ENCODE measurements around the gene WEE2.

Gene WEE2

DNA sequence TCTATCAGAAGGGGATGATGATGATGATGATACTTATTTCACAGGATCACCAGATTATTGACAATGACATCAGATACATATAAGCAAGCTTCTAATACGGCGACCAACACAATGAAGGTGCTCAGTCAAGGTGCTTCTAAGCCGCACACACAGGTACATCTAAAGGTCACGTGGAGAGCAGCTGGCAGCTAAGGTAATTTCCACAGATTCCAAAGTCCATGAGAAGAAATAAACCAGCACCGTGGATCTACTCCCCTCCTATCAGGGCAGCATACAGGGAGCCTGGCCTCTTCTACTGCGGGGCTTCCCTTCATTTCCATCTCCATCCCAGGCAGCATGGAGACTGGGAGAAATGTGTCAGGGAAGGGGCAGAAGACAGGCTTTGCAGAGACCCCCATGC, 43.7 kb upstream of the WEE2 start:
- Histone ChIP-seq H3K27me3 (ENCODE audit: low read depth, low read length) (no peaks in the 10 kb centered on the region), H3K79me2 (ENCODE audit: low read length) (no peaks in the 10 kb centered on the region), H4K20me1 (ENCODE audit: insufficient read depth, low read length) (no peaks in the 10 kb centered on the region), H3K36me3 (replicated peaks; ENCODE audit: low read depth, low read length) (peaks cover 35% of the 10 kb centered on the region), H3K4me2 (ENCODE audit: low read length) (no peak overlapping the region), H3K27ac (ENCODE audit: low read length) (no peak overlapping the region), H2AFZ (ENCODE audit: low read depth, low read length) (no peak overlapping the region), H3K4me1 (ENCODE audit: low read length) (peaks cover 15% of the 10 kb centered on the region), H3K4me3 (ENCODE audit: low read length) (no peak overlapping the region), H3K9me3 (ENCODE audit: insufficient read depth, low read length) (no peaks in the 10 kb centered on the region), H3K9ac (ENCODE audit: low read length) (no peak overlapping the region)
- no peak for TF ChIP-seq EZH2phosphoT487 (IDR thresholded peaks at IDR 0.05; ENCODE audit: low read depth)

DNA sequence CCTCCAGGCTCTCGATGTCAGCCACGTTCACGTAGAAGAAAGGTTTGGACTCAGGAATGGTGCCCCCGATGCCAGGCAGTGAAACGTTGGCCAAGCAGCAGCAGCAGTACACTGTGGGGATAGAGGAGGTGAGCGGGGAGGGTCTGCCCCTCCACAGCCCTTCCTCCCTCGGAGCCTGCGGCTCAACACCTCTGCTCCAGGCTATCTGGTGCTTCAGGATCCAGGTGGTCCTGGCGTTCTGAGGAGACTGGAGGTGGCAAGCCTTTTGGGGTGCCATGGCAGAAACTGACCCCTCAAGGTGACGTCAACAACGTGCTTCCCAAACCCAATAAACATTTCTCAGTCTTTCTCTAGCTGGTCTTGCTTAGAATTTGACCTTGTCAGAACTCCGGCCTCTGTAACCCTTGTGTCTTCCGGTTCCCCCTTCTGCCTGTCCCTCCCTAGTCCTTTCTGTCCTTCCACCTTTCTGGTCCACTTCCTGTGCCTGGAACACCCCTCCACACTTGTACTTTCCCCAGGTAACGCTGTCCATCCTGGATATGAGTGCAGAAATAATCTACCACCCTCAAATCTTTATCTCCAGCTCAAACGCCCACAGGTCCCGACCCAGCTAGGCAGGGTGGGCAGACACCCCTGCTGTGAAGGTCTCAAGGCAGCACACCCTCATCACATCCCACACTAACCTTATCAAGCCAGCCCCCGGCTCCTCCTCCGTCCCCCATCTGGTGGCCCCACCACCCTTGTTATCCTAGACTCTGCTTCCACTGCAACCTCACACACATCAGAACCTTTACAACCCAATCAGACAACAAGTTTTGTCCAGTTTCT, 42.7 kb upstream of the WEE2 start:
- Histone ChIP-seq H3K9me3 (ENCODE audit: insufficient read depth, low read length) (no peaks in the 10 kb centered on the region), H2AFZ (ENCODE audit: low read depth, low read length) (no peak overlapping the region), H3K9ac (ENCODE audit: low read length) (no peak overlapping the region), H3K4me3 (ENCODE audit: low read length) (no peak overlapping the region), H3K4me1 (ENCODE audit: low read length) (peaks cover 15% of the 10 kb centered on the region), H3K79me2 (ENCODE audit: low read length) (no peaks in the 10 kb centered on the region), H3K36me3 (replicated peaks; ENCODE audit: low read depth, low read length) (peaks cover 30% of the 10 kb centered on the region), H4K20me1 (ENCODE audit: insufficient read depth, low read length) (no peaks in the 10 kb centered on the region), H3K4me2 (ENCODE audit: low read length) (no peak overlapping the region), H3K27me3 (ENCODE audit: low read depth, low read length) (no peaks in the 10 kb centered on the region), H3K27ac (ENCODE audit: low read length) (no peak overlapping the region)
- no peak for TF ChIP-seq EZH2phosphoT487 (IDR thresholded peaks at IDR 0.05; ENCODE audit: low read depth)
- TF ChIP-seq, protein P1, sequence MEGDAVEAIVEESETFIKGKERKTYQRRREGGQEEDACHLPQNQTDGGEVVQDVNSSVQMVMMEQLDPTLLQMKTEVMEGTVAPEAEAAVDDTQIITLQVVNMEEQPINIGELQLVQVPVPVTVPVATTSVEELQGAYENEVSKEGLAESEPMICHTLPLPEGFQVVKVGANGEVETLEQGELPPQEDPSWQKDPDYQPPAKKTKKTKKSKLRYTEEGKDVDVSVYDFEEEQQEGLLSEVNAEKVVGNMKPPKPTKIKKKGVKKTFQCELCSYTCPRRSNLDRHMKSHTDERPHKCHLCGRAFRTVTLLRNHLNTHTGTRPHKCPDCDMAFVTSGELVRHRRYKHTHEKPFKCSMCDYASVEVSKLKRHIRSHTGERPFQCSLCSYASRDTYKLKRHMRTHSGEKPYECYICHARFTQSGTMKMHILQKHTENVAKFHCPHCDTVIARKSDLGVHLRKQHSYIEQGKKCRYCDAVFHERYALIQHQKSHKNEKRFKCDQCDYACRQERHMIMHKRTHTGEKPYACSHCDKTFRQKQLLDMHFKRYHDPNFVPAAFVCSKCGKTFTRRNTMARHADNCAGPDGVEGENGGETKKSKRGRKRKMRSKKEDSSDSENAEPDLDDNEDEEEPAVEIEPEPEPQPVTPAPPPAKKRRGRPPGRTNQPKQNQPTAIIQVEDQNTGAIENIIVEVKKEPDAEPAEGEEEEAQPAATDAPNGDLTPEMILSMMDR (IDR thresholded peaks at IDR 0.05; ENCODE audit: low read depth, low read length): no peak

DNA sequence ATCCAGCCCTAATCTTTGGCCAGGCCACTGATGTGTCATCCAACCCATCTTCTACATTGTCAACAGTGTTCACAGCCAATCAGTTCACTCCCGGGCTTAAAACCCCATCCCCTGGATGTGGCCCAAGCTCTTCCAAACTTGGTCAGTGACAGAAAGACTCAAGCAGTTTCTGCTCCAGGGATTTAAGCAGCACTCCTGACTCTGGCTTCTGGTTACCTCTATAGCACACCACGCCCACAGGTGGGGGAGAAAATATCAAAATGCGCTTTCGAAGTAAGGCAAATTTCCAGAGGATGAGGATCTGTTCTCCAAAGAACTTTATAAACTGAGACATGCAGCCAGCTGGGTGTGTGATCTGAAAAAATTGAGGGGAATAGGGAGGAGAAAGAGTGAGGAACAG, 42.1 kb upstream of the WEE2 start:
- no peaks in the 10 kb centered on the region for H3K9me3 ChIP-seq (ENCODE audit: insufficient read depth, low read length)
- H2AFZ ChIP-seq (ENCODE audit: low read depth, low read length): no peak overlapping the region
- H3K27ac ChIP-seq (ENCODE audit: low read length): no peak overlapping the region
- TF ChIP-seq, protein P1 (IDR thresholded peaks at IDR 0.05; ENCODE audit: low read depth, low read length): no peak
- TF ChIP-seq EZH2phosphoT487 (IDR thresholded peaks at IDR 0.05; ENCODE audit: low read depth): no peak
- no peak overlapping the region for H3K9ac ChIP-seq (ENCODE audit: low read length)
- no peaks in the 10 kb centered on the region for H3K27me3 ChIP-seq (ENCODE audit: low read depth, low read length)
- no peak overlapping the region for H3K4me2 ChIP-seq (ENCODE audit: low read length)
- no peaks in the 10 kb centered on the region for H3K79me2 ChIP-seq (ENCODE audit: low read length)
- H3K36me3 ChIP-seq (replicated peaks; ENCODE audit: low read depth, low read length): peaks cover 31% of the 10 kb centered on the region
- H4K20me1 ChIP-seq (ENCODE audit: insufficient read depth, low read length): no peaks in the 10 kb centered on the region
- H3K4me3 ChIP-seq (ENCODE audit: low read length): no peak overlapping the region
- peaks cover 15% of the 10 kb centered on the region for H3K4me1 ChIP-seq (ENCODE audit: low read length)

DNA sequence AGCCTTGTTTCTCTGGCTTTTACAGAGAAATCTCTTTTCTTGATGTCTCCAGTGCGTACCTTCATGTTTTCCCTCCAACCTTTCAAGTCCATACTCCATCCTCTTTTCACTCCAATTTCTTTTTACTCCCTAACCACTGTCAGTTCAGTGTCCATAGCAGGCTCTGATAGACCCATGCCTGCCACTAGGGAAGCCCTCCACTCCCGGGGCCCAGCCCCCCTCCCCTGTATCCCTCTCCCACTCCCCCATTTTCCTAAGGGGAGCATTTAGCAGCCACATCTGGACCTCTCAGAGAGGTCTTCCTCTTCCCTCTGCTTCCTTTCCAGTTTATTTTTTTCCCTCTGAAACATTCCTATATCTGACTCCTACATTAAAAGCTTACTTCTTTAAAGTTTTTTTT, 39.3 kb upstream of the WEE2 start:
- TF ChIP-seq EZH2phosphoT487 (IDR thresholded peaks at IDR 0.05; ENCODE audit: low read depth): no peak
- TF ChIP-seq, protein P1 (IDR thresholded peaks at IDR 0.05; ENCODE audit: low read depth, low read length): no peak
- H4K20me1 ChIP-seq (ENCODE audit: insufficient read depth, low read length): no peaks in the 10 kb centered on the region

More for the DNA sequence above, 39.3 kb upstream of the WEE2 start:
- no peaks in the 10 kb centered on the region for H3K9me3 ChIP-seq (ENCODE audit: insufficient read depth, low read length)
- H3K4me1 ChIP-seq (ENCODE audit: low read length): no peaks in the 10 kb centered on the region; the same call in 1 of the 2 replicates
- no peak overlapping the region for H3K4me3 ChIP-seq (ENCODE audit: low read length)
- no peak overlapping the region for H3K4me2 ChIP-seq (ENCODE audit: low read length)
- no peak overlapping the region for H2AFZ ChIP-seq (ENCODE audit: low read depth, low read length)
- H3K36me3 ChIP-seq (replicated peaks; ENCODE audit: low read depth, low read length): peaks cover 33% of the 10 kb centered on the region
- no peaks in the 10 kb centered on the region for H3K79me2 ChIP-seq (ENCODE audit: low read length)
- no peak overlapping the region for H3K27ac ChIP-seq (ENCODE audit: low read length)
- H3K9ac ChIP-seq (ENCODE audit: low read length): no peak overlapping the region
- no peaks in the 10 kb centered on the region for H3K27me3 ChIP-seq (ENCODE audit: low read depth, low read length)
